ENCODE results near the gene TGM2.

Gene TGM2

GRCh38 chr20:38091441-38092216 lies 73.4 kb downstream of the TGM2 start:
- no peak for ATAC-seq
- TF ChIP-seq ZFP3 (CRISPR knock-in tag; IDR thresholded peaks at IDR 0.05) (no peak), POU6F1 (CRISPR knock-in tag; IDR thresholded peaks at IDR 0.05; ENCODE audit: borderline replicate concordance, low read depth) (no peak), PATZ1 (CRISPR knock-in tag; IDR thresholded peaks at IDR 0.05; ENCODE audit: borderline replicate concordance) (no peak), CSRNP3 (CRISPR knock-in tag; IDR thresholded peaks at IDR 0.05) (no peak), TOX (CRISPR knock-in tag; IDR thresholded peaks at IDR 0.05; ENCODE audit: borderline replicate concordance) (no peak), ARNTL (CRISPR knock-in tag; IDR thresholded peaks at IDR 0.05; ENCODE audit: borderline replicate concordance, low read depth) (no peak), PPARA (CRISPR knock-in tag; IDR thresholded peaks at IDR 0.05; ENCODE audit: borderline replicate concordance) (no peak), ISL1 (CRISPR knock-in tag; IDR thresholded peaks at IDR 0.05) (no peak), TSHZ2 (CRISPR knock-in tag; IDR thresholded peaks at IDR 0.05) (no peak), ZNF8 (CRISPR knock-in tag; IDR thresholded peaks at IDR 0.05) (no peak), ESRRG (CRISPR knock-in tag; IDR thresholded peaks at IDR 0.05) (no peak), RARB (CRISPR knock-in tag; IDR thresholded peaks at IDR 0.05) (no peak), CREB5 (CRISPR knock-in tag; IDR thresholded peaks at IDR 0.05; ENCODE audit: low read depth) (no peak), ZNF565 (CRISPR knock-in tag; conservative IDR thresholded peaks at IDR 0.05; ENCODE audit: low read depth) (no peak), CSDC2 (CRISPR knock-in tag; IDR thresholded peaks at IDR 0.05) (no peak)

- ATAC-seq: no peak
- no peak for TF ChIP-seq SNAI2 (CRISPR knock-in tag; IDR thresholded peaks at IDR 0.05)
- no peak for TF ChIP-seq POU6F1 (CRISPR knock-in tag; IDR thresholded peaks at IDR 0.05; ENCODE audit: borderline replicate concordance, low read depth)
- no peak for TF ChIP-seq ARNTL (CRISPR knock-in tag; IDR thresholded peaks at IDR 0.05; ENCODE audit: borderline replicate concordance, low read depth)
Observed at GRCh38 chr20:38090061-38090460, 75.0 kb downstream of the TGM2 start.

GRCh38 chr20:38089500-38089899 lies 75.6 kb downstream of the TGM2 start:
- no peak for ATAC-seq
- TF ChIP-seq CSDC2 (CRISPR knock-in tag; IDR thresholded peaks at IDR 0.05): no peak
- TF ChIP-seq TOX (CRISPR knock-in tag; IDR thresholded peaks at IDR 0.05; ENCODE audit: borderline replicate concordance): no peak
- TF ChIP-seq PPARA (CRISPR knock-in tag; IDR thresholded peaks at IDR 0.05; ENCODE audit: borderline replicate concordance): no peak
- TF ChIP-seq CSRNP3 (CRISPR knock-in tag; IDR thresholded peaks at IDR 0.05): no peak
- no peak for TF ChIP-seq ESRRG (CRISPR knock-in tag; IDR thresholded peaks at IDR 0.05)
- TF ChIP-seq ZNF70 (CRISPR knock-in tag; IDR thresholded peaks at IDR 0.05): no peak
- TF ChIP-seq ZNF565 (CRISPR knock-in tag; conservative IDR thresholded peaks at IDR 0.05; ENCODE audit: low read depth): no peak
- TF ChIP-seq OSR1 (CRISPR knock-in tag; IDR thresholded peaks at IDR 0.05): no peak
- no peak for TF ChIP-seq ISL1 (CRISPR knock-in tag; IDR thresholded peaks at IDR 0.05)
- TF ChIP-seq SNAI2 (CRISPR knock-in tag; IDR thresholded peaks at IDR 0.05): no peak
- no peak for TF ChIP-seq GLIS3 (CRISPR knock-in tag; IDR thresholded peaks at IDR 0.05)
